GM19395 (cell line): ENCODE results near the gene KRT39.
A peak's percentile ranks its signal among the peaks of the same experiment; 100 is the strongest.
"Not testable (repeated sequence)": the region's sequence is repeated elsewhere in the genome, so short reads cannot be mapped to it uniquely, and the experiment has no call there.

ENCODE experiments used
- ATAC-seq: cut with Tn5 transposase; IDR thresholded peaks from one replicate; pipeline ENCODE4 v1.9.1; 2021; ENCODE audit warnings: mild to moderate bottlenecking, moderate library complexity; ENCODE audit not compliant: unreplicated experiment

KRT39 gene

GRCh38 chr17:40944531-40944930 is 22.2 kb downstream of the KRT39 start:
- ATAC-seq: no peak

- ATAC-seq: no peak
Observed at GRCh38 chr17:40942553-40942952, 24.2 kb downstream of the KRT39 start.

DNA sequence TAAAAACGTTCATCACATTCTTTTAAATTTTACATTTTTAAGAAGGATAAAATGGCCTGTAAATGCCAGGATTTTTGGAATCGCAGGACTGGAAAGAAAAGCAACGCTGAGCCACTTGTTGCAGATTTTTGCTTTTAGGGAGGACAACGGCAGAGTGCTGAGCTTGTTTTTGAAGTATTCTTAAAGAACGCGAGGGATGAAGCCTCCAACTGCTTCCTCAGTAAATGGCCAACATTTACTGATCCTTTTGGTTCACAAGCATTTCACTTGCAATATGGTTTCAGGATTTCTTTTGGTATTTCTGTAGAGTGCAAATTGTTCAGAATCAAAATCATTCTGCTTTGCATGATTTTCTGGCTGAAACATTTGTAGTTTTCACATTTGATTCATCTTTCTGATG is 26.5 kb downstream of the KRT39 start:
- ATAC-seq: no peak

DNA sequence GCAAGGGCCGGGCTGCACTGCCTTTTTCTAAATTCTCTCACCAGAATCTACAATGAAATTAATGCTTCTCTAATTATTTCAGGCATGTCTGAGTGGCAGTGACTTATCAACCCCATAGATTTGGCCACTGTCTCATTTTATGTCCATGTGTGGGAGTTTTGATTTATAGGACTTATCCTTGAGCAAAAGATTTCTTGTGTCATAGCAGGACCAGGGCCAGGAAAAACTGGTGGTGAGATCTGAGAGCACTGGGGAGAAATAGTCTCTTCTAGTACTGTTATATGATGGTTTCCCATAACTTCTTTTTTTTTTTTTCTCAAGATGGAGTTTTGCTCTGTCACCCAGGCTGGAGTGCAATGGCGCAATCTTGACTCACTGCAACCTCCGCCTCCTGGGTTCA is 27.8 kb downstream of the KRT39 start:
- no peak for ATAC-seq

DNA sequence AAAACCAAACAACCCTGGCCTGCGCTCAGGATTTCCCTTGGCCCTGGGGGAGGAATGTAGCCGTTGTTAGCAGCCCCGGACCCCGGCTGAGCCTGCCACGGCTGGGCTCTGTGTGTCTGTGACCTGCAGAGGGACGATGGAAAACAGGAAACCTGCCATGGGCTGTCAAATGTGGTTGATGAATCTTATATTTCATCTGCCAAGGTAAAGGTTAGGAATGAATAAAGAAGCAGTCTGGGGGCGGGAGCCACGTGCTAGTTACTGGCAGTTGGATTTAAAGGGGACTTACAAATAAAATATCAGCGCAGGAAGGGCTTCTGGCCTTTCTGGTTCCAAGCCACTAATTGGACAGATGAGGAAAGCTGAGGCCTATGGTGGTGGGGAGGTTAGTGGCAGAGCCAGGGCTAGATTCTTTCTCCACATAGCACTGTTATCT is 29.3 kb downstream of the KRT39 start, which contains the start of gene KRT23:
Gene KRT23 (minus strand): TSS at position 263 of the 436 bp plus-strand sequence. CDS start 1,043 bp downstream, outside the sequence.
- ATAC-seq: no peak

DNA sequence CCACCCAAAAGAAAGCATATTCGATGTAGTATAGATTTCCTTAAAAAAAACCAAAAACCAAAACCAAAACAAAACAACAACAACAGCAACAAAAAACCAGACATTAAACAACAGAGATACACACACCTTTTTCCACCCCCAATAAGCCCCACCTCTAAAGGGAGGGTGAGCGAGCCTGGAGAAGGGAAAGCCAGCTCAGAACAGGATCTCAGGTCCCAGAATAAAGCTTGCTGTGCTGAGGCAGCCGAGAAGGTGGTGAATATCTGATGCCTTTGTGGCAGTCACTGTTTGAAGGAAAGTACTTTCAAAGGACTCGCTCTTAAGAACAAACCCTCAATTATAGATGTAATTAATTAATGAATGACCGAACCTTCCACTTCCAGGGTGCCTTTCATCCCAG is 29.8 kb downstream of the KRT39 start:
- no peak for ATAC-seq

DNA sequence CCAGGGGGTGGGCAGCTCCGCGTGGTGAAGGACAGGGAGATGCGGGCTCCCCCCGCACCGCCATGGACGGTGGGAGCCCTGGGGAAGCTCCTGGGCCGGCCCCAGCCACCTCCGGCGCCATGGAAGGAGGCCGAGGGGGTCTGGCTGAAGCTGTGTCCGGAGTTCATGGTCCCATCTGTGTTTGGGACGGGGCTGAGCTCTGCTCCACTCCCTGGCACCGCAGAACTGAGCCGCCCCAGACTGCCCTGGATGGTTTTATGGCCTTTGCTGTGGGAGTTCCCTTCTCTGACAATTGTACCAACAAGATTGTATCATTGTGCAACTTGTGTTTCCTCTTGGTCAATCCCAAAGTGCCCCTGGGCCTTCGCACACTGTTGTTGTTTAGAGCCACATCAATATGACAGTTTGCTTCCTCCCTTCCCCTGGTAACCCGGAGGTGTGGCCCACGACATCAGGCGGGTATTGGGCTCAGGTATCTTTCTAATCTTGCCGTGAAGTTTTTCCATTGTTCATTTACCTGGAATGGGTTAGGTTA is 30.2 kb downstream of the KRT39 start:
- ATAC-seq: no peak

GRCh38 chr17:40935624-40936023 is 31.1 kb downstream of the KRT39 start:
- no peak for ATAC-seq

- ATAC-seq: no peak
Observed at GRCh38 chr17:40932608-40933007, 34.1 kb downstream of the KRT39 start.

DNA sequence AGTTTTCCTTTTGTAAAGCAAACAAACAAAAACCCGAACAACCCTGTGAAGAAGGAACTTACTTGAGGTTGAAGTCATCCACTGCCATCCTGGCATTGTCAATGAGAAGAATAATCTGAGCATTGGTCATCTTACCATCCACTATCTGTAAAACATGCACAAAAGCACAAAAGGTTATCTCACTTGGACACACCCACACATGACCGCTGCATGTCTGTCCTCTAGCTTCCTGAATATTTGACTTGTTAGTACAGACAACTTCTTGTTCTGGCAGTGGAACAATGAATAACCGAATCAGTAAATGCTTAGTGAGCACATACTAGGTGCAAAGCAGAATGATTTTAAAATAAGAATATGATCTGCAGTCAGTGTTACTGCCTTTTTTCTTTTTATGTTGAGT is 35.4 kb downstream of the KRT39 start:
- no peak for ATAC-seq

DNA sequence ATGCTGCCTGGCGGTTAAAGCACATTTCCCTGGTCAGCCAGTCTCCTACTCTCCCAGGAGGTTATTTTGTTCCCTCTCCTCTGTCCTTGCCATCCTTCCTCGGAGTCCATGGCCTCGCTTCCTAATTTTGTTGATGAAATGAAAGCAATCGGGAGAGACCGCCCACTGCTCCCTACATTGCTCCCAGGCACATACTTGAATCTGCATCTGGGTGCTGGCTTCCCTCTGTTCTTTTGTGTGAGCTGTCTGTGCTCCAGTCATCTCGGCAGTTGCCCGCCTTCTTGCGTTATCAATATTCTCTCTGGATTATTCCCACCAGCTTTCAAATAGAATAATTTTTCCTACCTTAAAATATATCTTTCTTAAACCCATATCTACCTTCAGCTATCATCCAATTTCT is 40.4 kb downstream of the KRT39 start:
- no peak for ATAC-seq

- ATAC-seq: no peak
Observed at GRCh38 chr17:40922239-40922638, 44.5 kb downstream of the KRT39 start.

GRCh38 chr17:40921026-40921425 is 45.7 kb downstream of the KRT39 start:
- ATAC-seq: no peak

GRCh38 chr17:40917116-40917515 is 49.6 kb downstream of the KRT39 start:
- not testable (repeated sequence) for ATAC-seq

DNA sequence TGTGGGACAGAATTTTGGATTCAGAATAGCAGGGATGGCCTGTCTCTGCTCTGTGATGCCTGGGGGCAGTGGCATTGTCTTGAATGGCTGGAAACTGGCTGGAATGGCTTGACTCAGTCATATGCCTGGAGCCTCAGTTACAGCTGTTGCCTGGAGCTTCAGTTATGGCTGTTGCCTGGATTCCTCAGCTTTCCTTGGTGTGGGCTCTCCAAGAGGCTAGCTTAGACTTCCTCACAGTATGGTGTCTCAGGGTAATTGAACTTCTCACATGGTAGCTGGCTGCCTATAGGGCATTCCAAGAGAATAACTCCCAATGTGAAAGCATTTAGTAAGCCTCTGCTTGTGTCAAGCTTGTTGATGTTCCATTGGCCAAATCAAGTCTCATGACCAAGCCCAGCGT is 50.4 kb downstream of the KRT39 start:
- ATAC-seq: no peak

GRCh38 chr17:40915721-40916256 is 51.0 kb downstream of the KRT39 start:
- ATAC-seq: peak; percentile 53

DNA sequence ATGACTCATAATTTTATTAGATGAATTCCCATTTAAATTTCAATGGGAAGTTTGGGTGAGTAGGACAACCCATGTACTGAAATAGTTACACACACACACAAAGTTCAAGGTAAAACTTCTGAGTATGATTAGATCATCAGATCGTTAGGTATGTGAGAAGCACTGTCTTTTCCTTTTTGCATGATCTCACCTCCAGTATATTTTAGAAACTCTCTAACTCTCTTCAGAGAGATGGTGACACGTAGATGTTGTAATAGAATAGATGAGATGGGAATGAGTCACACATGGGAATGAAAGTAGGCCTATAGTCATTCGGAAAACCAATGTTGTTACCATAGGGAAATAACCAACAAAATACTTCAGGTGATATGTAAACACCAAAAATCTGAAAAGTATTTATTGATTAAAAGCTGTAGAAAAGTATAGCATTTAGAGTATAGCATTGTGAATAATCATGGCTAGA is 51.5 kb downstream of the KRT39 start:
- ATAC-seq: peak; percentile 71

- ATAC-seq: no peak
Observed at GRCh38 chr17:40914075-40914855, 52.5 kb downstream of the KRT39 start.

GRCh38 chr17:40912486-40913210 is 54.1 kb downstream of the KRT39 start:
- ATAC-seq: no peak

DNA sequence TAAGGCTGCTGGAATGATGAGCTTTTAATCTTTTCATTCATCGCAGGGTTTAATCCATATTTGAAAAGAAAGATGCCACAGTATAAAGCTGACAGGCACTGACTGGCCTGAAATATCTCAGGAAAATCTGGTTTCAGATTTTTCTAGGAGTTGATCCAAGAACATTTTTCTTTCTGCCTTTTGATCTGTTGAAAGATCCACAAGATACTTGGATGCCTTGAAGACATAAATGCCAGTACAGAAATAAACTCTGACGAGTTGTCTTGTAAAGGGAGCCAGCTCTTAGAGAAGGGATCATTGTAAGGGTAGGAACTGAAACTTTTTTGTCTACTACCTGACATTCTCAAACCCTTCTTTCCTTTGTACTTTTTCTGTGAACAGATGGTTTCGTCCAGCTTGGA is 56.3 kb downstream of the KRT39 start:
- no peak for ATAC-seq

GRCh38 chr17:40909755-40910154 is 57.0 kb downstream of the KRT39 start:
- no peak for ATAC-seq

DNA sequence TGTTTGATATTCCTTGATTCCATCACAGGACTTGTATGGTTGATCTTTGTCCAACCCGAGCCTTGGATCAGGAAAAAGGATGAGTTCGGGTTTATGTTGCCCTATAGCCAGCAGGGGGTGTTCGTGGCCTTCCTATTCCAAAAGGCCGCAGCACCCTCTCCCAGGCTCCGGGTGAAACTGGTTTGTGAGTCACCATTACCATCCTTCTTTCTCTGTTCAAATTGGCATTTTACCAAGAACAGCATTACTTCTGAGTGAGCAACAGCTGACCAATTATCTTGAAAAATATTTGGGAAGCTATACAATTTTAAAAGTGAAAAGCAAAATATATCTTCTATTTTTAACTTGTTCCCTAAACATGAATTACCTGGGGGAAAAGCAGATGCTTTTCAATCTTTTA is 57.4 kb downstream of the KRT39 start:
- no peak for ATAC-seq
